MM.1S (cell line): Measurements from ENCODE around the gene KATNIP.

Experiments used
- DNase-seq: peaks from one replicate; pipeline ENCODE4 v3.0.0-alpha.2; 2015
- H2AFZ ChIP-seq: fragments of 300-600 bp; sonication (generic); 2 replicates; pipeline ENCODE4 v1.6.0; 2016; ENCODE audit warnings: antibody characterized with exemption, low read length
- H3F3A ChIP-seq: fragments of 300-600 bp; sonication (generic); 2 replicates; pipeline ENCODE4 v1.6.1; 2016; ENCODE audit warnings: mild to moderate bottlenecking, antibody characterized with exemption, low read length, moderate library complexity, mixed read lengths; ENCODE audit not compliant: insufficient read depth
- H3K27ac ChIP-seq: fragments of 300-600 bp; sonication (generic); 2 replicates; pipeline ENCODE4 v1.5.1; 2016; ENCODE audit warnings: mild to moderate bottlenecking, low read length
- H3K27me3 ChIP-seq: fragments of 300-600 bp; sonication (generic); replicated peaks from 2 replicates; pipeline ENCODE4 v1.6.0; 2016; ENCODE audit warnings: low read length; ENCODE audit not compliant: insufficient read depth
- H3K36me3 ChIP-seq: fragments of 300-600 bp; sonication (generic); replicated peaks from 2 replicates; pipeline ENCODE4 v1.6.1; 2016; ENCODE audit warnings: mild to moderate bottlenecking, low read length, mixed read lengths; ENCODE audit not compliant: insufficient read depth
- H3K4me1 ChIP-seq: fragments of 300-600 bp; sonication (generic); 2 replicates; pipeline ENCODE4 v1.6.1; 2016; ENCODE audit warnings: low read length, mixed read lengths
- H3K4me2 ChIP-seq: fragments of 300-600 bp; sonication (generic); 2 replicates; pipeline ENCODE4 v1.6.0; 2016; ENCODE audit warnings: low read depth, low read length
- H3K4me3 ChIP-seq: fragments of 300-600 bp; sonication (generic); 2 replicates; pipeline ENCODE4 v1.5.1; 2016; ENCODE audit warnings: low read length, mixed read lengths
- H3K79me2 ChIP-seq: fragments of 300-600 bp; sonication (generic); 2 replicates; pipeline ENCODE4 v1.6.1; 2016; ENCODE audit warnings: mixed run types, low read length, mixed read lengths
- H3K9ac ChIP-seq: fragments of 300-600 bp; sonication (generic); 2 replicates; pipeline ENCODE4 v1.6.1; 2016; ENCODE audit warnings: low read length, mixed read lengths
- H3K9me2 ChIP-seq: fragments of 300-600 bp; sonication (generic); replicated peaks from 2 replicates; pipeline ENCODE4 v1.6.1; 2016; ENCODE audit warnings: mild to moderate bottlenecking, low read length, mixed read lengths; ENCODE audit not compliant: insufficient read depth
- H3K9me3 ChIP-seq: fragments of 300-600 bp; sonication (generic); replicated peaks from 2 replicates; pipeline ENCODE4 v1.6.1; 2016; ENCODE audit warnings: mild to moderate bottlenecking, low read length, mixed read lengths; ENCODE audit not compliant: insufficient read depth
- H4K20me1 ChIP-seq: fragments of 300-600 bp; sonication (generic); 2 replicates; pipeline ENCODE4 v1.6.1; 2016; ENCODE audit warnings: mild to moderate bottlenecking, low read length, moderate library complexity, mixed read lengths; ENCODE audit not compliant: insufficient read depth
- EZH2 ChIP-seq: fragments of 300-600 bp; sonication (generic); optimal IDR thresholded peaks from 2 replicates; pipeline ENCODE3; 2017; ENCODE audit warnings: low read depth, mild to moderate bottlenecking, antibody characterized with exemption, low read length, mixed read lengths
- EZH2phosphoT487 ChIP-seq: fragments of 300-600 bp; sonication (generic); IDR thresholded peaks from 2 replicates; pipeline ENCODE4 v1.6.1; 2018; ENCODE audit warnings: antibody characterized with exemption, low read length
- TF ChIP-seq, protein P1 (sequence below): fragments of 300-600 bp; sonication (generic); IDR thresholded peaks from 2 replicates; pipeline ENCODE4 v1.5.1; 2016; ENCODE audit warnings: antibody characterized with exemption, low read length, mixed read lengths

KATNIP gene

GRCh38 chr16:27595475-27595874 lies 45.5 kb downstream of the KATNIP start:
- no peaks in the 10 kb centered on the region for H3K27me3 ChIP-seq
- no peaks in the 10 kb centered on the region for H3K79me2 ChIP-seq
- no peak for TF ChIP-seq EZH2
- TF ChIP-seq, protein P1, sequence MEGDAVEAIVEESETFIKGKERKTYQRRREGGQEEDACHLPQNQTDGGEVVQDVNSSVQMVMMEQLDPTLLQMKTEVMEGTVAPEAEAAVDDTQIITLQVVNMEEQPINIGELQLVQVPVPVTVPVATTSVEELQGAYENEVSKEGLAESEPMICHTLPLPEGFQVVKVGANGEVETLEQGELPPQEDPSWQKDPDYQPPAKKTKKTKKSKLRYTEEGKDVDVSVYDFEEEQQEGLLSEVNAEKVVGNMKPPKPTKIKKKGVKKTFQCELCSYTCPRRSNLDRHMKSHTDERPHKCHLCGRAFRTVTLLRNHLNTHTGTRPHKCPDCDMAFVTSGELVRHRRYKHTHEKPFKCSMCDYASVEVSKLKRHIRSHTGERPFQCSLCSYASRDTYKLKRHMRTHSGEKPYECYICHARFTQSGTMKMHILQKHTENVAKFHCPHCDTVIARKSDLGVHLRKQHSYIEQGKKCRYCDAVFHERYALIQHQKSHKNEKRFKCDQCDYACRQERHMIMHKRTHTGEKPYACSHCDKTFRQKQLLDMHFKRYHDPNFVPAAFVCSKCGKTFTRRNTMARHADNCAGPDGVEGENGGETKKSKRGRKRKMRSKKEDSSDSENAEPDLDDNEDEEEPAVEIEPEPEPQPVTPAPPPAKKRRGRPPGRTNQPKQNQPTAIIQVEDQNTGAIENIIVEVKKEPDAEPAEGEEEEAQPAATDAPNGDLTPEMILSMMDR: no peak
- TF ChIP-seq EZH2phosphoT487: no peak
- H3K9me3 ChIP-seq: no peaks in the 10 kb centered on the region
- no peak overlapping the region for H2AFZ ChIP-seq
- H3K9ac ChIP-seq: no peak overlapping the region
- H3F3A ChIP-seq: no peaks in the 10 kb centered on the region
- no peaks in the 10 kb centered on the region for H3K9me2 ChIP-seq
- no peak for DNase-seq
- no peak overlapping the region for H3K4me2 ChIP-seq
- no peaks in the 10 kb centered on the region for H4K20me1 ChIP-seq
- no peak overlapping the region for H3K4me3 ChIP-seq
- no peaks in the 10 kb centered on the region for H3K4me1 ChIP-seq
- H3K36me3 ChIP-seq: no peaks in the 10 kb centered on the region
- H3K27ac ChIP-seq: no peak overlapping the region

- no peak for TF ChIP-seq EZH2phosphoT487
- no peak for TF ChIP-seq EZH2
- TF ChIP-seq, protein P1: no peak
These were observed 46.0 kb downstream of the KATNIP start for GRCh38 chr16:27595993-27596392.

DNA sequence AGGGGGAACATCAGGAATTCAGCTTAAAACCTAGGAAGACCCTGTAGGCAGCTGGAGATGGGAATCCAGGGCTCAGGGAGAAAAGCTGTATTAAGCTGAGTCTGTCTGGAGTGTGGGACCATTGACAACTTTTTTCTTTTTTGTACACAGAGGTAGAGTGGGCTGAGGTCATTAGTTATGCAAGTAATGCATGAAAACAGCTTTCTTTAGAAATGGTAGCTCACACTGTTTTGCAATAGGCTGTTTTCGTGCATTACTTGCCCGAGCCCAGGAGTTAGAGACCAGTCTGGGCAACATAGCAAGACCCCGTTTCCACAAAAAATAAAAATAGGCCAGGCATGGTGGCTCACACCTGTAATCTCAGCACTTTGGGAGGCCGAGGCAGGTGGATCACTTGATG lies 46.5 kb downstream of the KATNIP start:
- no peak for DNase-seq
- H3F3A ChIP-seq: no peaks in the 10 kb centered on the region

More at GRCh38 chr16:27595993-27596392, 46.0 kb downstream of the KATNIP start:
- no peaks in the 10 kb centered on the region for H3K36me3 ChIP-seq
- H3K9ac ChIP-seq: no peak overlapping the region
- H3K4me3 ChIP-seq: no peak overlapping the region
- H3K79me2 ChIP-seq: no peaks in the 10 kb centered on the region
- H3F3A ChIP-seq: no peaks in the 10 kb centered on the region
- no peak for DNase-seq
- H2AFZ ChIP-seq: no peak overlapping the region
- H3K27ac ChIP-seq: no peak overlapping the region
- H3K27me3 ChIP-seq: no peaks in the 10 kb centered on the region
- H3K9me3 ChIP-seq: no peaks in the 10 kb centered on the region
- no peaks in the 10 kb centered on the region for H3K9me2 ChIP-seq
- H4K20me1 ChIP-seq: no peaks in the 10 kb centered on the region
- H3K4me1 ChIP-seq: no peaks in the 10 kb centered on the region
- no peak overlapping the region for H3K4me2 ChIP-seq

More for the DNA sequence above, 46.5 kb downstream of the KATNIP start:
- TF ChIP-seq, protein P1: no peak
- TF ChIP-seq EZH2phosphoT487 (no peak), EZH2 (no peak)
- H3K4me2 ChIP-seq: no peak overlapping the region
- H3K27me3 ChIP-seq: no peaks in the 10 kb centered on the region
- H3K9me3 ChIP-seq: no peaks in the 10 kb centered on the region
- no peaks in the 10 kb centered on the region for H3K36me3 ChIP-seq
- H3K27ac ChIP-seq: no peak overlapping the region
- H3K4me3 ChIP-seq: no peak overlapping the region
- H3K9me2 ChIP-seq: no peaks in the 10 kb centered on the region
- no peak overlapping the region for H3K9ac ChIP-seq
- no peaks in the 10 kb centered on the region for H4K20me1 ChIP-seq
- H3K4me1 ChIP-seq: no peaks in the 10 kb centered on the region
- no peak overlapping the region for H2AFZ ChIP-seq
- H3K79me2 ChIP-seq: no peaks in the 10 kb centered on the region
